CD1c-positive myeloid dendritic cell (primary cell): ENCODE measurements around the gene ITIH2.

Experiments used
- DNase-seq: peaks from one replicate; pipeline ENCODE4 v3.0.0-alpha.2; 2016; ENCODE audit errors: extremely low spot score

Gene ITIH2

DNA sequence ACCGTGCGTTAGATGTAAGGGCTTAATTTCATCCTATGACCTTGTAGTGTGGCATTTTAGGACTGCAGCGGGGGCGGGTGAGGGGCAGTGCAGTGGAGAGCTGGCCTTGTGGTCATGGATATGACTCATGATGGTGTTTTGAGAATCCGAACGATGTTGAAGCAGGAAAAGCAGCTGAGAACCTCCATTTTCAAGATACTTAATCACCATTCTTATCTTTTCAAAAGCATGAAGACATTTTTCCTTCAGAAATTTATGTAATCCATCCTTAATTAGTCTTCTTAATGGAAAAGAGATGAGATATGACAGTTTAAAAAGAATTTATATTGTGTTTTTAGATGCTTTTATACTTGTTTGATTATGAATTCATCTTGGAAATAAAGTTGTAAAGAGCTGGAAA, 94.5 kb downstream of the ITIH2 start:
- no peak for DNase-seq
